Stimulated activated CD8-positive, alpha-beta memory T cell treated with anti-CD3 and anti-CD28 coated beads, Interleukin-12 subunit alpha, Interleukin-12 subunit beta, amount 100 ng/mL, for 4 hours (primary cell): ENCODE results near the gene SMIM44.
"Not testable (repeated sequence)": the region's sequence is repeated elsewhere in the genome, so short reads cannot be mapped to it uniquely, and the experiment has no call there.

Experiments used
- DNase-seq: peaks from one replicate; pipeline ENCODE4 v3.0.0-alpha.2; 2020; ENCODE audit warnings: low read depth

Gene SMIM44

DNA sequence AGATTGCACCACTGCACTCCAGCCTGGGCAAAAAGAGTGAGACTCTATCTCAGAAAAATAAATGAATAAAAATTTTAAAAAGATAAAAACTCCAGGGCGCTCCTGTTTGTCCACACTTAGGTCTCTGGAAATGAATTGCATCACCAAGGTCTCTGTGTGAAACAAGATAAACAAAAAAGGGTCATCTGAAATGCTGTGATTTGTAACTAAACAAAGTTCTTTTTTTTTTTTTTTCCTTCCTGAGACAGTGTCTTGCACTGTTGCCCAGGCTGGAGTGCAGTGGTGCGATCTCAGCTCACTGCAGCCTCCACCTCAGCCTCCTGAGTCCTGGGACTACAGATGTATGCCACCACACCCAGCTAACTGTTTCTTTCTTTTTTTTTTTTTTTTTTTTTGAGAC lies 34.4 kb upstream of the SMIM44 start:
- DNase-seq, result no peak

DNA sequence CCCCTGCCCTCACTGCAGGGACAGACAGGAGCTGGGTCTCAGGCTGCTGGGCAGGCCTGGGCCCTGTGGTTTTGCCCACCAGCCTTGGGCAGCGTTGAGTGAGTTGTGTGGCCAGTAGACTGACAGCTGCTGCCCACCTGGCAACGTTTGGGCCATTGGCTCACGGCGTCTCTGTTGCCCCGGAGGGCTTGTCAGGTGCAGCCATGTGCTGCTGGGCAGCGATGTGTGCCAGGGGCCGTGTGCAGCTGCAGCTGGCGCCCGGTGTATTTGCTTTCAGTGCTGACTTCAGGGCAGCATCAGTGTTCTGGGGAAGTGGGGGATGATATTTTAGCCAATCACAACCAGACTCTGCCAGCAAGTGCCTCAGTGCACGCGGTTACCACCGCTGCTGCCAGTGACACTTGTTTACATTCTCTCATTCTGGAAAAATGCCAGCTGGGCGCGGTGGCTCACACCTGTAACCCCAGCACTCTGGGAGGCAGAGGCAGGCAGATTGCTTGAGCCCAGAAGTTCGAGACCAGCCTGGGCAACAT lies 33.5 kb upstream of the SMIM44 start:
- no peak for DNase-seq

DNA sequence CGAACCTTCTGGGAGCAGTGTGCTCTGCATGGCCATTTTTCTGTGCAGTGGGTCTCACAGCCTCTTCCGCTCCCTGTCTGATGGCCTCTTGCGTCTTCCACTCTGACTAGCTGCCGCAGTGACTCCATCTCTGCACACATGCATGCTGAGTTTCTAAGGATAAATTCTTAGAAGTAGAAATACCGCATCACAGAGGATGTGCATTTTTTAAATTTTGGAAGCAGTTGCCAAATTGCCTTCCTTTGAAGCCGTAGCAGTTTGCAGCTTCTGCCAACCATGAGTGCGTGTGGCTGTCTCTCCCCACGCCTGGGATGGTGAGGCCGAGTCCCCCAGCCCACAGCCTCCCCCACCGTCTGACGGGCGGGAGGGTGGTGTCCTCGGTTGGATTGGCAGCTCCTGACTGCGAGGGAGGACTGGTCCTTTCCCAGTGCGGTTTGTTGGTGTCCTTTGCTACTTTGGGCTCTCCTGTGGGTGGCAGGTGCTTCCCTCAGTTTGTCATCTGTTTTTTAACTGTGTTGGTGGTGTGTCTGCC lies 32.7 kb upstream of the SMIM44 start:
- DNase-seq, result no peak

- no peak for DNase-seq
Measured at GRCh38 chr19:3514930-3515329, 31.7 kb upstream of the SMIM44 start.

DNA sequence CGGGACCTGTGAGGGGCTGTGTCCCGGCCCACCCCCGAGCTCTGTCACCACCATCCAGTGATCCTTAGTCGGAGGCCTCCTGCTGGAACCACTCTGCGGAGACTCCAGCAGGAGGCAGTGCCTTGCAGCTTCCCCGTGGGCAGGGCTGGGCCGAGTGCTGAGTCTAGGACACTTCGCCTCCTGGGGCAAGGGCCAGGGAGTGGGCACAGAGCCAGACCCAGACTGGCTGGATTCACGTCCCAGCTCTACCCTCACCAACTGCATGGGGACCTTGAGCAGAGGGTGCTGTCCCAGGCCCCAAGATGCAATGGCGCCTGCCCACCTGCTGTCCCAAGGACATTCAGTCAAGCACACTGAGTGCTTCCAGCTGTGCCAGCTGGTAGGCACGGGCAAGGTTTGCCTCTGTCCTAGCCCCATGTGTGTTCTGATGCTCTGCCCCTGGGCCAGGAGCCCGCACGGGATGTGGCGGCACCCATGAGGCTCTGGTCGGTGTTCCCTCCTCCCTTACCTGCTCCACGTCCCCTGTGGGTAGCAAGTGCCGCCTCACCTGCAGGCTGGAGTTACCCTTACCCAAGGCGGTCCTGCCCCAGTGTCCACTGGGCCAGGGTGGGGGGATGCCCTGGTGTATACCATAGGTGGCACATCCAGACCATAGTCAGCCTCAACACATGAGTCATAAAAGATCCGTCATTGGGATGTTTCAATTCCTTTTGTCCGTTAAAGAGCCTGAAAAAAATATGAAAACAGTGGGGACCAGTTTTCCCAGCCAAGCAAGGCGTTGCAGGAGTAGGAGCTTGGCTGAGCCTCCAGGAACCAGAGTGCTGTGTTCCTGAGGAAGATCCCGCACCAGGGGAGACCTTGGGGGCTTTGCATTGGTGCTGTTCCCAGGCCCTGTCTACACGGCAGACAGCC lies 30.2 kb upstream of the SMIM44 start:
- no peak for DNase-seq

GRCh38 chr19:3512562-3513228 lies 29.5 kb upstream of the SMIM44 start:
- DNase-seq, result no peak

DNA sequence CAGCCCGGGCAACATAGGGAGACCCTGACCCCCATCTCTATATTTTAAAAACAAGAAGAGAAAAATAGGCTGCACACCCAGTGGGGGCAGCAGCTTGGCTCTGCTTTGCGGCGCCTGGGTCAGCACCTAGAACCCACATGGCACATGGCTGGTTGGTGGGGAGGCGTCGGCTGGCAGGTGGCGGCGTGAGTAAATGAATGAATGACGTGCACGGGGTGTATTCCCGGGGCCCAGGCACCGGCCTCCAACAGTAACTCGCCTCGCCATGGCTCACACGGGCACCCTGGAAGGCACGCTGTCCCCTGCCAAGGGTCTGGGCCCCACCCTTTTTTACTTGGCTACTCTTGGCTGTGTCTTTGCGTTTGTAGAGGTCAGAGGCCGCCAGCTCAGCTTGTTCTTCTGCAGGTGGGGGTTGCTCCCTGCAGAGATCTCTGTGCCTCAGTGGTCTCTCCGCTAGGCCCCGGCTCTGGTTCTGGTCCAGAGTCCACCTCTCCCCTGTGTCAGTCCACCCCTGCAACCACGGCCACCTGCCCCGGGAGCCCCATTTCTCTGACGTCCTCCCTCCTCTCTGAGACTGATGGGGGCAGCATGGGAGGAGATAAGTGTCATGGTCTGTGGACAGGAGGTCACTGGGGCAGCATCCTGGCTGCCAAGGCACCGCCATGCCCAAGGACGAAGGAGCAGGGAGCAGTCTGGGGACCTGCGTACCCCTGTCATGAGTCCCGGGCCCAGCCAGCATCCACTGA lies 28.4 kb upstream of the SMIM44 start:
- no peak for DNase-seq

GRCh38 chr19:3510727-3511126 lies 27.5 kb upstream of the SMIM44 start:
- no peak for DNase-seq

DNA sequence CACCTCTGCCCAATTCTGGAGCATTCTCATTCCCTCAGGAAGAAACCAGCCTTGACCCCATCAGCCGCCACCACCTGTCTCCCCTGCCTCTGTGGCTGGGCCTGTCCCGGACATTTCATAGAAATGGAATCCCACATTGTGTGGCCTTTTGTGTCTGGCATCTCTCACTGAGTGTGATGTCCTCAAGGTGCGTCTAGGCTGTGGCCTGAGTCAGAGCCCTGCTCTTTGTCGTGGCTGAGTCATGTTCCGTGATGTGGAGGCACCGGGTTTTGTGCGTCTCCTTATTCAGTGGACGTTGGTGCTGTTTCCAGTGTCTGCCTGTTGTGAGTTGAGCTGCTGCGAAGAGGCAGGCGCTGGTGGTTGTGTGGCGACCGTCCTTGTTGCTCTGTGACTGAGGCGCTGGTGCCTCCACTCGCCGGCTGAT lies 26.3 kb upstream of the SMIM44 start:
- no peak for DNase-seq

DNA sequence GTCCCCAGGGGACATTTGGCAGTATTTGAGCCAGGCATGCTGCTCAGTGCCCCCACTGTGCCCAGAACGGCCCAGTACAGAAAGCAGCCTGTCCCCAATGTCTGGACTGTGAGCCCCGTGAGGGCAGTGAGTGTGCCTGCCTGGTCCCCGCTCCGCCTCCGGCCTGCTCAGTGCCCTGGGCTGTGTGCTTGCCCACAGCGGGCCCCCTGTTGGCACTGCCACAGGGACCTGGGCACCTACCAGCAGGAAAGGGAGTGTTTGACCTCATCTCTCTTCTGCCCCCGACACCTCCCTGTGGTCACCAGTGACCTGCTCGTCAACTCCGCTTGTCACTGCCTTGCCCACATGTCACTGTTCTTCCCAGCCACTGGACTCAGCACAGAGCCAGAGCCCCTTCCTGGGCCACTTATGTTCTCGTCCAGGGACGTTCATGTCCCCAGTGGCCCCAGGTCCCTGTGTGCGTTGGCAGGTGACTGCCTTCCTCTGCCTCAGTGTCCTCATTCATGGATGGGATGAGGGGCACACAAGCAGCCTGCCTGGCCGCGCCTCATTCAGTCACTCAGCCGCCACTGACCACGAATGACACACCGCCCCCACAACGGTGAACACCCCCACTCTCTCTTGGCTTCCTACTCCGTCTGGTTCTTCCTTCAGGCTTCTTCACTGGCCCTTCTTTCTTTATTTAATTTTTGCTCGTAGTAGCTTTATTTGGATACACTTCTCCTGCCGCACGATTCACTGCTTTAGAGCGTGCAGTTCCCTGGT lies 25.7 kb upstream of the SMIM44 start:
- no peak for DNase-seq

DNA sequence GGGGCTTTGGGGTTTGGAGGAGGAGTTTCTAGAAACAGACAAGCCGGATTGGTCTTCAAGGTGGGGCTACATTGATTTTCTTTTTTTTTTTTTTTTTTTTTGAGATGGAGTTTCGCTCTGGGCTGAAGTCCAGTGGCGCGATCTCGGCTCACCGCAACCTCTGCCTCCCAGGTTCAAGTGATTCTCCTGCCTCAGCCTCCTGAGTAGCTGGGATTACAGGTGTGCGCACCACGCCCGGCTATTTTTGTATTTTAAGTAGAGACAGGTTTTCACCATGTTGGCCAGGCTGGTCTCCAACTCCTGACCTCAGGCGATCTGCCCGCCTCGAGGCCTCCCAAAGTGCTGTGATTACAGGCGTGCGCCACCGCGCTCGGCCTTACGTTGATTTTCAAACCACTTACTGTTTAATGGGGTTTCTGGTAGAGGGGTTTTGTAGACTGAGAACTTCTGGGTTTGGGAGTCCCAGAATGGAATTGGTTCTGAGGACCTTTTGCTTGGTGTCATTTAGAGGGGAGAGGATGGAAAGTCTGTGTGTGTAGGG lies 24.9 kb upstream of the SMIM44 start:
- DNase-seq, result not testable (repeated sequence)

DNA sequence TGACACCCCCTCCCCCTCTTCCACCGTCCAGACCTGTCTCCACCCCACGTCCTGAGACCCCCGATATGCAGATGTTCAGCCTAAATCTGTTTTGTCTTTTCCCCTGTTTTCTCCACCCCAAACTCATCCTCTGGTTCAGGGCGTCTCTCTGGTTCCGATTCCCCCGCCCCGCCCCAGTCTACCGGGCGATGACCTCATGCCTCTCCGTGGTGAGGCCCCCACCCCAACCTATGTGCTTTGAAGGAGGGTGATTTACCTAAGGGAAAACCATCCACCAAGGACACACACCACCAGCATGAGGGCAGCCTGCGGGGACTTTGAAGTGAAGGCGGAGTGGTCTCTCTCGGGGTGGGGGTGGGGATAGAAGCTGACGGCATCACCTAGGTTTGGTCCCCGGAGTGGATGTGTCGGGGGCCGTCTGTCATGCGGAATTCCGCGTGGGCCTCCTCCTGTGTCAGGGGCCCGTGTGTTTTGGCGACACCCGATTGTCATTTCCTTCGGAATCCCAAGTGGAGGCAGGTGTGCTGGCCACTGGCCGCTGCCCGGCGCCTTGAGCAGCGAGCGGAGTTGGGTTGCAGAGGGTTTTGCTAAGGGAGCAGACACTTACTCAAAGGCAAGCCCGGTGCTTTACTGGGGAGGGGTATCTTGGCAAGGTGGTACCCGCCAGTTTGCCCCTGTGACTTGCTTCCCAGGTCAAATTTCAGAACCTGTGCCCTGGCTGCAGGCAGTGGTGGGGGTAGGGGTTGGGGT lies 24.3 kb upstream of the SMIM44 start:
- DNase-seq, result no peak

DNA sequence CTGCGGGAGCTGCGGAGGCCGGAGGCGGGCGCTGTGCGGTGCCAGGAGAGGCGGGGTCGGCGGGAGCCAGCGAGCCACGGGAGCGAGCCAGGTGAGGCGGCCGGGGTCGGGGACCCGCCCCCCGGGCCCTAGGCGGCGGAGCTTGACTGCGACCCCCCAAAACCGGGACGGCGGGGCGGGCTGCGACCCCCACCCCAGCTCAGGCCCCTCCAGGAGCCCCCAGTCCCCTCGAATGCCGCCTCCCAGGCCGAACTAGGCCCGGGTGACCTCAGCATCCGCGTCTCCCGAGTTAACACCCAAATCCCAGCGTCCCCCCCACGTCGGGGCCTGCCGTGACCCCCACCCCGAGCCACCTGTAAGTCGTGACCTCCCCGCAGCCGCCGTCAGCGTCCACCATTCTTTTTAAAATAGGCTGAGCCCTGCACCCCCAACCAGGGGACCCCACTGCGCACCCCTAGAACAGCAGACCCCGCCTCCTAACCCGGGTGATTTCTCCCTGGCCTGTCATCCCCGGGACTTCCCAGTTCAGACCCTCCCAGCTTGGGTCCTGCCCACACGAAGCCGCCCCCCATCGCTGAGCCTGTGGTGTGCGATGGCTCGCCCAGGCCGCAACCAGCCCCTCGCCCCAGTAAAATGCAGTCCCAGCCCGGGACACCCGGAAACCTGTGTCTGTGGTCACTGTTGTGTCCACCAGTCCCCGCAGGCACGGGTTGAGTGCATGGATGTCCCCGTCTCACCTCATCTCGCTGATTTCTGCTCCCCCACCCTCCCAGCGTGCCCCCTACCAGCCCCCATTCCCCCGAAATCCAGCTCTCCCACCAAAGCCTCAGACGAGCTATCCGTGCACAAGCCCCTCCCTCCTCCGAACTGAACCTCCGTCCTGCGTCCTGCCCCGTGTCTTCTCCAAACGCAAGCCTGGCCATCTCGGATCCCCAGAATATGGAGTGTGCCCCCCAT lies 23.4 kb upstream of the SMIM44 start:
- DNase-seq, result peak; percentile 19

- DNase-seq, result peak; percentile 100
Measured at GRCh38 chr19:3505598-3506383, 22.6 kb upstream of the SMIM44 start, which contains the start of gene FZR1. TSS of gene FZR1 (plus strand) at chr19:3506311. CDS start at chr19:3522990, 16,679 bp downstream.

GRCh38 chr19:3504735-3505134 lies 21.5 kb upstream of the SMIM44 start:
- no peak for DNase-seq

- DNase-seq, result no peak
Measured at GRCh38 chr19:3503036-3503572, 19.9 kb upstream of the SMIM44 start.

DNA sequence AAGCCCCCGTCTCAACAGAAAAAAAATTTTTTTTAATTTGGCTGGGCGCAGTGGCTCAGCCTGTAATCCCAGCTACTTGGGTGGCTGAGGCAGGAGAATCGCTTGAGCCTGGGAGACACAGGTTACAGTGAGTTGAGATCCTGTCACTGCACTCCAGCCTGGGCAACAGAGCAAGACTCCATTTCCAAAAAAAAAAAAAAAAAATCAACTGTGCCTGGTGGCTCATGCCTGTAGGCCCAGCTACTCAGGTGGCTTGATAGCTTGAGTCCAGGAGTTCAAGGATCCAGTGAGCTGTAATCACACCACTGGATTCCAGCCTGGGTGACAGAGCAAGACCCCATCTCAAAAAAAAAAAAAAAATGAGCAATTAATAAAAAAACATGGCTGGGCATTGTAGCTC lies 18.5 kb upstream of the SMIM44 start:
- DNase-seq, result no peak
